ENCODE results near the gene PSMG3. TPM values are rescaled to one million over a fixed set of nuclear protein-coding genes. Genes with fewer than 3 reads are reported as not detected.

The PSMG3 gene
- total and polyA plus RNA-seq, 2 experiments from 2014 or later = 28.3 to 84.8 TPM

- no peak for TF ChIP-seq ZNF462 (CRISPR knock-in tag; IDR thresholded peaks at IDR 0.05)
- TF ChIP-seq, protein P1, sequence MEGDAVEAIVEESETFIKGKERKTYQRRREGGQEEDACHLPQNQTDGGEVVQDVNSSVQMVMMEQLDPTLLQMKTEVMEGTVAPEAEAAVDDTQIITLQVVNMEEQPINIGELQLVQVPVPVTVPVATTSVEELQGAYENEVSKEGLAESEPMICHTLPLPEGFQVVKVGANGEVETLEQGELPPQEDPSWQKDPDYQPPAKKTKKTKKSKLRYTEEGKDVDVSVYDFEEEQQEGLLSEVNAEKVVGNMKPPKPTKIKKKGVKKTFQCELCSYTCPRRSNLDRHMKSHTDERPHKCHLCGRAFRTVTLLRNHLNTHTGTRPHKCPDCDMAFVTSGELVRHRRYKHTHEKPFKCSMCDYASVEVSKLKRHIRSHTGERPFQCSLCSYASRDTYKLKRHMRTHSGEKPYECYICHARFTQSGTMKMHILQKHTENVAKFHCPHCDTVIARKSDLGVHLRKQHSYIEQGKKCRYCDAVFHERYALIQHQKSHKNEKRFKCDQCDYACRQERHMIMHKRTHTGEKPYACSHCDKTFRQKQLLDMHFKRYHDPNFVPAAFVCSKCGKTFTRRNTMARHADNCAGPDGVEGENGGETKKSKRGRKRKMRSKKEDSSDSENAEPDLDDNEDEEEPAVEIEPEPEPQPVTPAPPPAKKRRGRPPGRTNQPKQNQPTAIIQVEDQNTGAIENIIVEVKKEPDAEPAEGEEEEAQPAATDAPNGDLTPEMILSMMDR (conservative IDR thresholded peaks at IDR 0.05; ENCODE audit: low read depth in 2 of 2) = no peak
- no peak for TF ChIP-seq EZH2 (IDR thresholded peaks at IDR 0.05; ENCODE audit: low read depth, unreplicated experiment)
Observed at GRCh38 chr7:1538544-1539180, 31.2 kb downstream of the PSMG3 start (continued).

DNA sequence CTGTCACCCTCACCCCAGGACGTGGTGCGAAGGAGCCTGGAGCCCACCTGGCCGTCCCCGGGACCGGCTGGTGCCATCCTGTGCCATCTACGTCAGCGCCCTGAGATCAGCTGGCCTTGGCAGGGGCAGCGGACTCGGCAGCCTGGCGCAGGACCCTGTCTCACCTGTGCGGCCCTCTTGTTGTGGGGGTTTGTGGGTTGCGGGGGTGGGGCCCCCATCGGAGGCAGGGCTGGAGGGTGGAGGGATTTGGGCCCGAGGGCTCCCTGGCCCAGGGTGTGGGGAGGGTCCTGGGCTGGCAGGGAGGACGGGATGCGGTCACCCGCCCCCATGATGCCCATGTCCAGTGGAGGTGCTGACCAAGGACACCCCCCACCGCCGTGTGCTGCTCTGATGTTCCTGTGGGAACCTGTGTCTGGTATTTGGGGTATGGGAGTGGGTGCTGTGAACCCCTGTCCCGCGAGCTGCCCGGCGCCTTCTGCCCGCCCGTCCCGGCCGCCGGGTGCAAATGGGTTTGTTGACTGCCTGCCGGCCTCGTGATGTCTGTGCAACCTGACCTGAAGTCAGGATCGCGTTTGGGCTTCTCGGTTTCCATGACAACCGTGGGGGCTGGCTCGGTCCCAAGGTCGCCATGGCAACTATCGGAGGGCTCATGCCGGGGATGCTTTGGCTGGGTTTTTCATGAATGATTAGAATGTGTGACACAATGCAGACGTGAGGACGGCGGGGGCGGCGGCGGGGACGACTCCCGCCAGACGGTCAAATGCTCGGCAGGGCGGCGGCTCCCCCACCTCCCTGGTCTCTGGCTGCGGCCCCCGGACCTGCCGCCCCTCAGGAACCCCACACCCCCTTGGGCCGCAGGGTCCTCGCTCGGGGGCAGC lies 32.1 kb downstream of the PSMG3 start:
- peak overlapping the region; percentile 29; the same call in 1 of the 3 replicates for H3K4me3 Mint-ChIP-seq
- H3K4me2 ChIP-seq = peak overlapping the region; percentile 64; the same call in 1 of the 2 replicates
- peak; percentile 78 for DNase-seq (ENCODE audit: low spot score)
- H3K4me3 ChIP-seq = peak overlapping the region; percentile 23; the same call in 1 of the 2 replicates
- no peaks in the 10 kb centered on the region for H3F3A ChIP-seq (replicated peaks; ENCODE audit: low read depth)
- H3K9me3 Mint-ChIP-seq = no peaks in the 10 kb centered on the region
- peaks cover 51% of the 10 kb centered on the region for H3K79me2 ChIP-seq (replicated peaks; ENCODE audit: insufficient read depth)
- H3K9me2 ChIP-seq (ENCODE audit: insufficient read depth) = no peaks in the 10 kb centered on the region
- H3K27ac ChIP-seq (ENCODE audit: low read depth) = peak overlapping the region; percentile 90
- H3K36me3 ChIP-seq (ENCODE audit: insufficient read depth) = no peaks in the 10 kb centered on the region
- H3K4me1 Mint-ChIP-seq = peaks cover 26% of the 10 kb centered on the region
- peaks cover 3% of the 10 kb centered on the region; the same call in 1 of the 3 replicates for H3K36me3 Mint-ChIP-seq (ENCODE audit: low read depth)
- no peak for ATAC-seq
- 0 out of 2 replicates have a peak, but pooled peaks cover 3% of the 10 kb centered on the region for H4K20me1 ChIP-seq (replicated peaks; ENCODE audit: insufficient read depth)
- H3K4me1 ChIP-seq (ENCODE audit: insufficient read depth) = peaks cover 9% of the 10 kb centered on the region; the same call in 1 of the 2 replicates
- peaks cover 14% of the 10 kb centered on the region for H3K27me3 Mint-ChIP-seq (ENCODE audit: insufficient read depth, low read depth, poor library complexity)
- H3K27ac Mint-ChIP-seq = peak overlapping the region; percentile 86; the same call in 1 of the 2 replicates
- H3K27me3 ChIP-seq (ENCODE audit: insufficient read depth) = no peaks in the 10 kb centered on the region
- H2AFZ ChIP-seq = no peak overlapping the region
- TF ChIP-seq JUNB (IDR thresholded peaks at IDR 0.05; ENCODE audit: unreplicated experiment) = no peak
- TF ChIP-seq STAT1 (IDR thresholded peaks at IDR 0.05; ENCODE audit: unreplicated experiment) = no peak
- no peak for TF ChIP-seq EZH2 (IDR thresholded peaks at IDR 0.05; ENCODE audit: low read depth, unreplicated experiment)
